K562 (cell line): ENCODE data around the gene PPP1R14D. TPM values are rescaled to one million over a fixed set of nuclear protein-coding genes. Genes with fewer than 3 reads are reported as not detected.

Experiments
- ADNP ChIP-seq: fragments of 200-800 bp; sonication (Bioruptor generic); IDR thresholded peaks from 2 replicates; pipeline ENCODE4 v1.6.1; 2016; ENCODE audit warnings: missing genetic modification characterization, missing compliant biosample characterization
- BCOR ChIP-seq: fragments of 450-650 bp; IDR thresholded peaks from 2 replicates; pipeline ENCODE4 v1.6.1; 2016
- CBFA2T3 ChIP-seq: fragments of 450-650 bp; IDR thresholded peaks from 2 replicates; pipeline ENCODE4 v1.6.1; 2017
- E2F3 ChIP-seq: fragments of 250-450 bp; sonication (Bioruptor Pico); IDR thresholded peaks from 2 replicates; pipeline ENCODE4 v1.4.0; 2020; ENCODE audit warnings: mild to moderate bottlenecking
- E2F5 ChIP-seq: sonication (generic); formaldehyde crosslinking; IDR thresholded peaks from 2 replicates; pipeline ENCODE4 v1.8.0; 2022; ENCODE audit warnings: mild to moderate bottlenecking, missing genetic modification reagents
- GATAD2A ChIP-seq: fragments of 450-650 bp; IDR thresholded peaks from 2 replicates; pipeline ENCODE4 v1.6.1; 2017
- GATAD2B ChIP-seq: fragments of 450-650 bp; IDR thresholded peaks from 2 replicates; pipeline ENCODE4 v1.6.1; 2017; ENCODE audit warnings: mild to moderate bottlenecking, borderline replicate concordance
- JUND ChIP-seq, 2 experiments: IDR thresholded peaks; 2 replicates in 1 of 2; 3 replicates in 1 of 2; pipeline ENCODE4 v1.6.1; 2011; ENCODE audit warnings: borderline replicate concordance in 2 of 2, low read depth in 2 of 2, low read length in 2 of 2, improper control_type of control experiment in 1 of 2, missing biosample characterization in 1 of 2, missing genetic modification characterization in 1 of 2, missing genetic modification reagents in 1 of 2
- KAT2B ChIP-seq: IDR thresholded peaks from one replicate; pipeline ENCODE4 v1.6.1; 2012; ENCODE audit warnings: low read depth, mild to moderate bottlenecking, control low read depth, inconsistent platforms, low read length, moderate library complexity
- KAT7 ChIP-seq: sonication (generic); formaldehyde crosslinking; IDR thresholded peaks from 2 replicates; pipeline ENCODE4 v1.8.0; 2022; ENCODE audit warnings: missing genetic modification reagents, mild to moderate bottlenecking, borderline replicate concordance
- MAFG ChIP-seq: fragments of 450-650 bp; conservative IDR thresholded peaks from 2 replicates; pipeline ENCODE4 v1.6.1; 2016; ENCODE audit warnings: missing genetic modification characterization, missing compliant biosample characterization
- MYBL2 ChIP-seq, 2 experiments: fragments of 450-650 bp in 1 of 2; sonication (generic) in 1 of 2; formaldehyde crosslinking in 1 of 2; IDR thresholded peaks; 2 replicates each; pipeline versions ENCODE4 v1.6.1 to v1.8.1; 2017 to 2022; ENCODE audit warnings: borderline replicate concordance in 1 of 2, inconsistent platforms in 1 of 2, low read depth in 1 of 2, mild to moderate bottlenecking in 1 of 2, missing genetic modification reagents in 1 of 2, moderate library complexity in 1 of 2
- NCOA4 ChIP-seq: fragments of 450-650 bp; IDR thresholded peaks from 2 replicates; pipeline ENCODE4 v1.6.1; 2018; ENCODE audit warnings: mild to moderate bottlenecking; ENCODE audit not compliant: partially characterized antibody
- RFX7 ChIP-seq: fragments of 250-450 bp; sonication (Bioruptor Pico); IDR thresholded peaks from 2 replicates; pipeline ENCODE4 v1.5.1; 2021; ENCODE audit warnings: mild to moderate bottlenecking
- TARDBP ChIP-seq: fragments of 450-650 bp; IDR thresholded peaks from 2 replicates; pipeline ENCODE4 v1.6.1; 2016
- TRIM28 ChIP-seq: fragments of 450-650 bp; IDR thresholded peaks from 2 replicates; pipeline ENCODE4 v1.6.1; 2017
- ZBTB11 ChIP-seq, 3 experiments: fragments of 200-800 bp in 1 of 3; fragments of 250-450 bp in 1 of 3; fragments of 450-650 bp in 1 of 3; sonication (Bioruptor Pico) in 1 of 3; sonication (Bioruptor generic) in 1 of 3; formaldehyde crosslinking in 1 of 3; IDR thresholded peaks; 2 replicates each; pipeline versions ENCODE4 v1.6.1 to v1.8.0; 2016 to 2022; ENCODE audit warnings: mild to moderate bottlenecking in 2 of 3, missing genetic modification characterization in 2 of 3, missing compliant biosample characterization in 1 of 3, moderate library complexity in 1 of 3
- ZKSCAN3 ChIP-seq: fragments of 250-450 bp; sonication (Bioruptor Pico); IDR thresholded peaks from 2 replicates; pipeline ENCODE4 v1.4.0; 2020
- ZKSCAN8 ChIP-seq: fragments of 200-800 bp; sonication (Bioruptor generic); IDR thresholded peaks from 2 replicates; pipeline ENCODE4 v1.6.1; 2016; ENCODE audit warnings: missing genetic modification characterization, missing compliant biosample characterization
- ZNF311 ChIP-seq: fragments of 250-450 bp; sonication (Bioruptor Pico); IDR thresholded peaks from 2 replicates; pipeline ENCODE4 v1.4.0; 2020; ENCODE audit warnings: mild to moderate bottlenecking, moderate library complexity
- ZNF316 ChIP-seq: fragments of 450-650 bp; IDR thresholded peaks from 2 replicates; pipeline ENCODE4 v1.6.1; 2016
- ZNF583 ChIP-seq: fragments of 250-450 bp; sonication (Bioruptor Pico); IDR thresholded peaks from 2 replicates; pipeline ENCODE4 v1.4.0; 2020
- polyA plus RNA-seq, 8 experiments: library from polyadenylated mRNA; depleted of rRNA in 4 of 8; stranded (reverse) in 5 of 8; unstranded in 3 of 8; fragments of >200 nt; fragmentation: Nextera tagmentation in 2 of 8; fragmentation: Illumina TruSeq in 1 of 8; extraction: Ambion mirVana in 2 of 8; extraction: Trizol in 1 of 8; gene quantifications; 2 replicates each; pipeline versions ENCODE4 v1.2.1 to v1.2.3, GENCODE V29; 2011 to 2014; ENCODE audit warnings: inconsistent platforms in 1 of 8, missing spikeins in 1 of 8
- total RNA-seq, 7 experiments: library from RNA; depleted of rRNA in 6 of 7; stranded (reverse); fragments of >200 nt in 6 of 7; fragmentation: Illumina TruSeq in 2 of 7; extraction: Trizol in 2 of 7; gene quantifications; 2 replicates each; pipeline versions ENCODE4 v1.2.1 to v1.2.3, GENCODE V29; 2011 to 2021; ENCODE audit warnings: low replicate concordance in 1 of 7

The PPP1R14D gene
- total and polyA plus RNA-seq, 9 of the 15 experiments (the other 6 are each of a cell fraction or from before 2014, with no cell fraction given): 0.11 to 0.18 TPM; not detected in 7

- TF ChIP-seq ZKSCAN8: no peak
- TF ChIP-seq GATAD2A: no peak
- no peak for TF ChIP-seq TARDBP
- 0 out of 2 replicates have a peak, but pooled peaks have one; percentile 8 for TF ChIP-seq CBFA2T3
- TF ChIP-seq ADNP (tag): 0 out of 2 replicates have a peak, but pooled peaks have one; percentile 67
- no peak for TF ChIP-seq TRIM28
- TF ChIP-seq ZNF311 (CRISPR knock-in tag): no peak
- 0 out of 2 replicates have a peak, but pooled peaks have one; percentile 57 for TF ChIP-seq KAT7 (CRISPR knock-in tag)
- no peak for TF ChIP-seq RFX7 (CRISPR knock-in tag)
- TF ChIP-seq ZKSCAN3 (CRISPR knock-in tag): no peak
- TF ChIP-seq ZNF583 (CRISPR knock-in tag): no peak
- 0 out of 2 replicates have a peak, but pooled peaks have one; percentile 12 for TF ChIP-seq JUND (IDR thresholded peaks at IDR 0.05; ENCODE audit: borderline replicate concordance, low read depth, low read length)
- TF ChIP-seq JUND (tag; IDR thresholded peaks at IDR 0.05; ENCODE audit: borderline replicate concordance, low read depth, low read length): 0 out of 3 replicates have a peak, but pooled peaks have one; percentile 21
- no peak for TF ChIP-seq KAT2B
- TF ChIP-seq MYBL2 (IDR thresholded peaks at IDR 0.05; ENCODE audit: low read depth): no peak
- TF ChIP-seq MYBL2 (CRISPR knock-in tag; IDR thresholded peaks at IDR 0.05; ENCODE audit: borderline replicate concordance): no peak
- TF ChIP-seq ZNF316: no peak
- no peak for TF ChIP-seq E2F5 (CRISPR knock-in tag)
- no peak for TF ChIP-seq ZBTB11 (CRISPR knock-in tag; IDR thresholded peaks at IDR 0.05)
- no peak for TF ChIP-seq E2F3 (CRISPR knock-in tag)
- TF ChIP-seq NCOA4: no peak
- no peak for TF ChIP-seq GATAD2B
- peak; percentile 95 for TF ChIP-seq BCOR
- TF ChIP-seq MAFG: no peak
These were observed 20.5 kb downstream of the PPP1R14D start (continued) for GRCh38 chr15:40807888-40808461.
